Uterine smooth muscle cell (primary cell): ENCODE data around the gene TMEM52B. TPM values are rescaled to one million over a fixed set of nuclear protein-coding genes. Genes with fewer than 3 reads are reported as not detected.

Source experiments
- total RNA-seq: library from RNA; depleted of rRNA; stranded (reverse); fragments of >200 nt; gene quantifications from 2 replicates; pipeline ENCODE4 v1.2.3, GENCODE V29; 2014

TMEM52B gene
- total RNA-seq, result not detected in 2 replicates

GRCh38 chr12:10178821-10179220 lies at the start of gene TMEM52B:
TSS of gene TMEM52B (plus strand) at chr12:10179032. CDS start at chr12:10179575, 543 bp downstream.

GRCh38 chr12:10130042-10130441 lies 48.8 kb upstream of the TMEM52B start, which contains the start of gene CLEC7A:
TSS of gene CLEC7A (minus strand) at chr12:10130199. CDS start at chr12:10130082, 117 bp downstream.

DNA sequence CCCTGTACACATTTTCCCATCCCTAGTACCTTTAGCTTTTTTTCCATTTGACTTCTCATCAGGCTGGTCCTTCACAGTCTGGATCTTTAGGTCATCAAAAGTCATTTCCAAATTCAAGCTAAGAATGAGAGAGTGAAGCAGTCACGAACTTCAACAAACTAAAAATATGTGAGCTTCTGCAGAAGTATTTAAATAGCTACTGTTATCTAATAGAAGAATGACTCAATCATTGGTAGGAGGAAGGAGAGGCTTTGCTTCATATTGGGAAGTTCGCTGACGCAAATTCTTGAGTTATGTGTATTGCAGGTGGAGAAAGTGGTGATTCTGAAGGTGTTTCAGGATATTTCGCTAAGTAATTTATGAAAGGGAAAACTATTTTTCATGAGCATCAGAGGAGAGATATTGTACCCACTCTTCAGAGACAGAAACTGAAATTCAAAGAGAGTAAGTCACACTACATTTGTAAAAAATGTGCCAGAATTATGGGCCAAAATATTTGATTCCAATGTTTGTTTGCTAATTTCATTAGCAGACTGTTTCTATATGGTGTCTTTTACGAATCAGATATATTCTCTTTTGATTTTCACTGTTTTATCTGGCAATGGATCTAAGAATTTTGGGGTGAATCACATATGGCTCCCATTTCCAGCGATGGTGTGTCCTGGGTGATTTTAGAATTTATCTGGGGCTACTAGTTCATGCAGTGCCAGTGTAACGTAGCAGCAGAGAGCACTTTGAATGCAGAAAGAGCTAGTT lies 6.7 kb upstream of the TMEM52B start, which contains the start of gene OLR1:
OLR1 (minus strand) TSS at position 160 of the 756 bp plus-strand sequence; CDS start at position 105, 55 bp downstream.

DNA sequence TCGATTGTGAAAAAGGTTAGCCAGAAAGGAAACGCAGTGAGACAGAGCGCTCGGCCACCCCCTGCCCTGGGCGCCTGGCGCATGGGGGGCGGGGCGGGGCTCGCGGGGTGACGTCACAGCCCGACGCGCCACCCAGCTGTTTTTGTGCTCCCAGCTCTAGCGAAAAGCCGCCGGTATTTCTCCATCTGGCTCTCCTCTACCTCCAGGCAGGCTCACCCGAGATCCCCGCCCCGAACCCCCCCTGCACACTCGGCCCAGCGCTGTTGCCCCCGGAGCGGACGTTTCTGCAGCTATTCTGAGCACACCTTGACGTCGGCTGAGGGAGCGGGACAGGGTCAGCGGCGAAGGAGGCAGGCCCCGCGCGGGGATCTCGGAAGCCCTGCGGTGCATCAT lies 33.9 kb downstream of the TMEM52B start, which contains the start of gene GABARAPL1:
GABARAPL1 (plus strand) TSS at position 139 of the 393 bp plus-strand sequence; CDS start at position 392, 253 bp downstream.

Other genes starting within 250 kb of the TMEM52B start
- not detected in 2 replicates for gene CLEC2A, start 246.7 kb upstream of the TMEM52B start, total RNA-seq
- gene CLEC12A, start 207.6 kb upstream of the TMEM52B start, total RNA-seq, result not detected in 2 replicates
- not detected in 2 replicates for gene CLEC1B, start 179.9 kb upstream of the TMEM52B start, total RNA-seq
- 0.12 TPM in 1 of 2 replicates, not detected in the other for gene CLEC12B, start 168.4 kb upstream of the TMEM52B start, total RNA-seq
- gene CLEC9A, start 148.3 kb upstream of the TMEM52B start, total RNA-seq, result not detected in 2 replicates
- gene CLEC1A, start 80.0 kb upstream of the TMEM52B start, total RNA-seq, result not detected in 2 replicates
- not detected in 2 replicates for gene CLEC7A, start 48.8 kb upstream of the TMEM52B start, total RNA-seq
- not detected in 2 replicates for gene OLR1, start 6.9 kb upstream of the TMEM52B start, total RNA-seq
- gene GABARAPL1, start 33.8 kb downstream of the TMEM52B start, total RNA-seq, result 23.5 and 55.2 TPM in 2 replicates
- gene KLRD1, start 128.8 kb downstream of the TMEM52B start, total RNA-seq, result 0.25 TPM in 1 of 2 replicates, not detected in the other
- not detected in 2 replicates for gene KLRK1, start 211.0 kb downstream of the TMEM52B start, total RNA-seq
- not detected in 2 replicates for gene KLRC4, start 230.7 kb downstream of the TMEM52B start, total RNA-seq
- not detected in 2 replicates for gene KLRC3, start 241.6 kb downstream of the TMEM52B start, total RNA-seq